ENCODE measurements around the gene NNT. TPM values are rescaled to one million over a fixed set of nuclear protein-coding genes. Genes with fewer than 3 reads are reported as not detected.

The NNT gene
- total and polyA plus RNA-seq, 2 of the 13 experiments (the other 11 are each of a cell fraction or from before 2014, with no cell fraction given) = 21.1 to 58.0 TPM

- CTCF ChIA-PET (ENCODE audit: low intra/inter-chr PET ratio, low total read pairs) = interaction anchor here (1.1 kb wide), 1 partner anchor 70 kb away, joined by 3 read pairs; no protein-coding TSS in a partner anchor
- H3K4me3 ChIP-seq (replicated peaks in 1 of 3; ENCODE audit: insufficient read depth in 1 of 3, low read depth in 2 of 3, low read length in 3 of 3) = no peak overlapping the region
- DNase-seq (ENCODE audit: low spot score) (peak; percentile 70), ATAC-seq (peak; percentile 97), FAIRE-seq (peak; percentile 91)
- POLR2A ChIA-PET = no interaction called here
- intact Hi-C loops (cut with micrococcal nuclease; ENCODE audit: unreplicated experiment) = no loop called here
- no peaks in the 10 kb centered on the region for H4K20me1 ChIP-seq (ENCODE audit: insufficient read depth, low read length)
- WGBS (ENCODE audit: low lambda C conversion rate) = 82% methylated on average over 2 of the region's 2 CpGs
- no TSS peak for BruUV-seq (replicated peaks)
- H2AFZ ChIP-seq (ENCODE audit: low read length) = no peak overlapping the region
- H3K9ac ChIP-seq (ENCODE audit: insufficient read depth, low read depth, low read length) = no peak overlapping the region
- in situ Hi-C loops (cut with HindIII; ENCODE audit: extremely low pct_ligation_motif_present, low pct_unique_long_range_greater_than_20kb) = loop anchor here (25.0 kb wide), 1 partner anchor 1160 kb away; no protein-coding TSS in a partner anchor
- H3K27me3 ChIP-seq (ENCODE audit: control insufficient read depth in 1 of 2, insufficient read depth in 2 of 2, low read length in 2 of 2) = no peaks in the 10 kb centered on the region
- no peaks in the 10 kb centered on the region for H3K4me1 ChIP-seq (ENCODE audit: insufficient read depth, low read length)
- no peak overlapping the region for H3K27ac ChIP-seq (ENCODE audit: extremely low read length, insufficient read depth, low read length)
- H3K79me2 ChIP-seq (ENCODE audit: insufficient read depth, low read length) = no peaks in the 10 kb centered on the region
- TF ChIP-seq XRCC5 (optimal IDR thresholded peaks at IDR 0.05; ENCODE audit: low read length) = peak; percentile 49
- peak; percentile 47 for TF ChIP-seq STAG1 (CRISPR knock-in tag; IDR thresholded peaks at IDR 0.05)
- TF ChIP-seq ZMYM4 (CRISPR knock-in tag; IDR thresholded peaks at IDR 0.05) = 0 out of 2 replicates have a peak, but pooled peaks have one; percentile 34
- peak; percentile 37; the same call in 1 of the 2 replicates for TF ChIP-seq EHMT2 (IDR thresholded peaks at IDR 0.05; ENCODE audit: borderline replicate concordance, low read depth, low read length)
- TF ChIP-seq ZNF580 (CRISPR knock-in tag; IDR thresholded peaks at IDR 0.05; ENCODE audit: borderline replicate concordance, low read depth) = 0 out of 2 replicates have a peak, but pooled peaks have one; percentile 39
- 0 out of 2 replicates have a peak, but pooled peaks have one; percentile 26 for TF ChIP-seq ZNF574 (CRISPR knock-in tag; IDR thresholded peaks at IDR 0.05)
- peak; percentile 65 for TF ChIP-seq CTCF (CRISPR knock-in tag; IDR thresholded peaks at IDR 0.05)
- peak; percentile 77 for TF ChIP-seq CEBPB (IDR thresholded peaks at IDR 0.05; ENCODE audit: borderline replicate concordance, low read depth, low read length)
- peak; percentile 81 for TF ChIP-seq CEBPG (CRISPR knock-in tag; IDR thresholded peaks at IDR 0.05)
- peak; percentile 50 for TF ChIP-seq SMC3 (IDR thresholded peaks at IDR 0.05; ENCODE audit: low read length)
- TF ChIP-seq ZZZ3 (CRISPR knock-in tag; IDR thresholded peaks at IDR 0.05; ENCODE audit: borderline replicate concordance) = no peak
- no peak for TF ChIP-seq SMAD3 (CRISPR knock-in tag; IDR thresholded peaks at IDR 0.05)
- TF ChIP-seq ZNF367 (CRISPR knock-in tag; IDR thresholded peaks at IDR 0.05; ENCODE audit: borderline replicate concordance) = no peak
- TF ChIP-seq HMGXB4 (CRISPR knock-in tag; IDR thresholded peaks at IDR 0.05; ENCODE audit: borderline replicate concordance in 1 of 2, low read depth in 1 of 2) = 0 out of 4 replicates have a peak, but pooled peaks of 1 of the 2 experiments have one; percentile 28
- TF ChIP-seq ZNF607 (CRISPR knock-in tag; IDR thresholded peaks at IDR 0.05; ENCODE audit: borderline replicate concordance) = no peak
- H3K36me3 ChIP-seq (replicated peaks in 1 of 2; ENCODE audit: control insufficient read depth in 1 of 2, insufficient read depth in 2 of 2, low read length in 2 of 2) = peaks cover 3 to 4% of the 10 kb centered on the region in 2 experiments; a peak in 2 of 5 replicates
- no peak overlapping the region for H3K4me2 ChIP-seq (ENCODE audit: low read depth, low read length)
- H3K9me3 ChIP-seq (ENCODE audit: low read length) = no peaks in the 10 kb centered on the region
These were observed 24.0 kb downstream of the NNT start for GRCh38 chr5:43627028-43627427.

Data from HepG2 (cell line).